Cardiac muscle cell (in vitro differentiated cells and primary cell): ENCODE measurements around the gene SLC13A5. TPM values are rescaled to one million over a fixed set of nuclear protein-coding genes. Genes with fewer than 3 reads are reported as not detected.
"Not testable (repeated sequence)": the region's sequence is repeated elsewhere in the genome, so short reads cannot be mapped to it uniquely, and the experiment has no call there.

Source experiments
- DNase-seq, 2 donors: peaks; one replicate each; pipeline versions ENCODE4 v3.0.0 to v3.0.0-alpha.2; 2010 to 2017; ENCODE audit warnings: low read depth in 1 of 2, low spot score in 1 of 2
- H3K27ac ChIP-seq: fragments of 200-600 bp; sonication (generic); 2 replicates; pipeline ENCODE4 v1.5.1; 2016
- H3K27me3 ChIP-seq: fragments of 200-600 bp; sonication (generic); 2 replicates; pipeline ENCODE4 v1.6.0; 2016; ENCODE audit warnings: control low read depth
- H3K36me3 ChIP-seq: fragments of 200-600 bp; sonication (generic); 2 replicates; pipeline ENCODE4 v1.5.1; 2016; ENCODE audit warnings: control low read depth
- H3K4me1 ChIP-seq: fragments of 200-600 bp; sonication (generic); 2 replicates; pipeline ENCODE4 v1.8.1; 2017; ENCODE audit warnings: low read depth, mild to moderate bottlenecking, mixed run types
- H3K4me3 ChIP-seq: fragments of 200-600 bp; sonication (generic); 2 replicates; pipeline ENCODE4 v1.5.1; 2016; ENCODE audit warnings: mild to moderate bottlenecking
- H3K9me3 ChIP-seq: fragments of 200-600 bp; sonication (generic); 2 replicates; pipeline ENCODE4 v1.5.1; 2017; ENCODE audit warnings: low read depth, mild to moderate bottlenecking, control low read depth
- polyA plus RNA-seq: library from polyadenylated mRNA; unstranded; fragments of >200 nt; fragmentation: Nextera tagmentation; extraction: Ambion mirVana; gene quantifications from 2 replicates; pipeline ENCODE4 v1.2.1, GENCODE V29; 2016
- total RNA-seq: library from RNA; depleted of rRNA; stranded (reverse); fragments of >200 nt; gene quantifications from 2 replicates; pipeline ENCODE4 v1.2.3, GENCODE V29; 2016
- TF ChIP-seq, protein P1 (sequence below): IDR thresholded peaks from 2 replicates; pipeline ENCODE4 v1.5.1; 2012; ENCODE audit warnings: low read depth, mild to moderate bottlenecking, low read length

Gene SLC13A5
- total and polyA plus RNA-seq, 2 experiments from 2014 or later, result 0.15 to 0.18 TPM

DNA sequence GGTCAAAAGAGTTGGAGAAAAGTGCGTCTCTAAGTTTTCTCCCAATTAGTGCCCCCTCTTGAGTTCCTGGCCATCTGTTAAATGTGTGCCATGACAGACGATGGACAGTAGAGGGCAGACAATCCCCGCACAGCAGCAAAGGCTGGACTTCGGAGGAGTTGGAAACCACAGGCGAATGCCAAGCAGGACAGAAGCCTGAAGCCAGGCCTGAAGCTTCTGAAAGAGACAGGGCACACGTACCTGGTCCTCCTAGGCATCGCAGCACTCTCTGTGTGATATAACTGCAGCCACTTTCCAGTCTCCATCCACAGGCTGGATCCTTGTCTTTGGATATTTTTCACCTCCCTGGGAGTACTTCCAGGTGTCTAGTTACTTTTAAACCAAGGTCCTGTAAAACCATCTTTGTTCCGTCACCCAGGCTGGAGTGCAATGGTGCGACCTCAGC lies 47.1 kb downstream of the SLC13A5 start:
- DNase-seq, result peak; percentile 85 to 89
- H3K27ac ChIP-seq, result no peak overlapping the region
- H3K4me1 ChIP-seq, result no peaks in the 10 kb centered on the region
- H3K36me3 ChIP-seq, result no peaks in the 10 kb centered on the region
- H3K9me3 ChIP-seq, result no peaks in the 10 kb centered on the region
- H3K4me3 ChIP-seq, result no peak overlapping the region
- H3K27me3 ChIP-seq, result peaks cover 21% of the 10 kb centered on the region
- TF ChIP-seq, protein P1, sequence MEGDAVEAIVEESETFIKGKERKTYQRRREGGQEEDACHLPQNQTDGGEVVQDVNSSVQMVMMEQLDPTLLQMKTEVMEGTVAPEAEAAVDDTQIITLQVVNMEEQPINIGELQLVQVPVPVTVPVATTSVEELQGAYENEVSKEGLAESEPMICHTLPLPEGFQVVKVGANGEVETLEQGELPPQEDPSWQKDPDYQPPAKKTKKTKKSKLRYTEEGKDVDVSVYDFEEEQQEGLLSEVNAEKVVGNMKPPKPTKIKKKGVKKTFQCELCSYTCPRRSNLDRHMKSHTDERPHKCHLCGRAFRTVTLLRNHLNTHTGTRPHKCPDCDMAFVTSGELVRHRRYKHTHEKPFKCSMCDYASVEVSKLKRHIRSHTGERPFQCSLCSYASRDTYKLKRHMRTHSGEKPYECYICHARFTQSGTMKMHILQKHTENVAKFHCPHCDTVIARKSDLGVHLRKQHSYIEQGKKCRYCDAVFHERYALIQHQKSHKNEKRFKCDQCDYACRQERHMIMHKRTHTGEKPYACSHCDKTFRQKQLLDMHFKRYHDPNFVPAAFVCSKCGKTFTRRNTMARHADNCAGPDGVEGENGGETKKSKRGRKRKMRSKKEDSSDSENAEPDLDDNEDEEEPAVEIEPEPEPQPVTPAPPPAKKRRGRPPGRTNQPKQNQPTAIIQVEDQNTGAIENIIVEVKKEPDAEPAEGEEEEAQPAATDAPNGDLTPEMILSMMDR, result peak; percentile 96

DNA sequence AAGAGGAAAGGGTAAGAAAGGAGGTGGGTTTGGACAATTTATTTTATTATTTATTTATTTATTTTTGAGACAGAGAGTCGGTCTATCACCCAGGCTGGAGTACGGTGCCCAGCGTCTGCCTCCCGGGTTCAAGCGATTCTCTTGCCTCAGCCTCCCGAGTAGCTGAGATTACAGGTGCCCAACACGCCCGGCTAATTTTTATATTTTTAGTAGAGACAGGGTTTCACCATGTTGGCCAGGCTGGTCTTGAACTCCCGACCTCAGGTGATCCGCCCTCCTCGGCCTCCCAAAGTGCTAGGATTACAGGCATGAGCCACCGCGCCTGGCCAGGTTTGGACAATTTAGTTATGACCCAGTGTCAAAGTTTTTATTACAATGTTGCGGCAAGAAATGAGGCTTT lies 50.0 kb downstream of the SLC13A5 start:
- not testable (repeated sequence) for H3K36me3 ChIP-seq, H3K4me1 ChIP-seq, H3K9me3 ChIP-seq, DNase-seq, H3K27ac ChIP-seq, H3K4me3 ChIP-seq
- H3K27me3 ChIP-seq, result peaks cover 45% of the 10 kb centered on the region

DNA sequence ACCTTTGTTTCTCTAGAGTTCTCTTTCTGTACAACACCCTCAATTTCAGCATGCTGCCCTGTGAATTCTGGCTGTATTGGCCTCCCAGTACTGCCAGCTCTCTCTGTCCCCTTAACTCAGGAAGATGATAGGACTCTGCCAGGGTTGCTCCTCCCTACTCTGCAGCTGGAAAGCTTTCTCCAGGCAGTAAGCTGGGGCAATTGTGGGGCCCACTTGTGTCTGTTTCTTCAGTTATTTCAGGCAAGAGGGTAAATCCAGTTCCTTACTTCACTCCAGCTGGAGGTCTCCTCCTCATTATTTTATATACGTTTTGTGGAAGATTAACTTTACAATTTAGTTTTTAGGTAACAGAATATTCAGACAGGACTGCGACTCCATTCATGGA lies 51.7 kb downstream of the SLC13A5 start:
- Histone ChIP-seq H3K27ac (no peak overlapping the region), H3K4me1 (no peaks in the 10 kb centered on the region), H3K9me3 (no peaks in the 10 kb centered on the region), H3K4me3 (no peak overlapping the region), H3K36me3 (no peaks in the 10 kb centered on the region), H3K27me3 (peaks cover 56% of the 10 kb centered on the region)
- no peak for DNase-seq
- TF ChIP-seq, protein P1, result no peak

DNA sequence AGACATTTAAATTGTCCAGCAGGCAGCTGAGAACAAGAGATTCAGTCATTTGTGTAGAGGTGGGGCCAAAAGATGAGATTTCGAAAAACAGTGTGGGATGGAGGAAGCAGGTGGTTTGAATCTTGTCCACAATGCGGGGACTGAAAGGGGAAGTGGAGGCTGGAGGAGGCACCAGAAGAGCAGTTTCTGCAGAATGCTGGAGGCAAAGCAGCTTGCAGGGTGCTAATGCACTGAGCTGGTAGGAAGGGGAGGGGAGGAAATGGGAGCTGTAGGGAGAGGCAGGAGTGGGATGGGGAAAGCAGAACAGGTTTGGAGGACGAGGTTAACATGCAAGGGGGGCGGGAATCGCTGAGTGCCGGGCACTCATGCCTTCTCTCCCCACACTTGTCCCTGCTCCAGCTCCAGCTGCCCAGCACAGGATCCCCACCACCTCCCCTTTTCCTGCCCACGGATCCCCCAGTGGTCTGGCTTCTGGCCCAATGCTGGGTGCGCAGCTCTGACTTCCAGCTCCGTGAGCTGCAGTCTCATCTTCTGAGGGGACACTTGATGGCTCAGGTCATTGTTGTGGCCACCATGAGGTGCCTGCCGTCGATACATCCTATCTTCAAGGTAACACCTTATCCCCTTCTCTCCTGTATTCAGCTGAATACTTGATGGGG lies 52.2 kb downstream of the SLC13A5 start:
- Histone ChIP-seq H3K4me3 (no peak overlapping the region), H3K4me1 (no peaks in the 10 kb centered on the region), H3K9me3 (no peaks in the 10 kb centered on the region), H3K27ac (no peak overlapping the region), H3K27me3 (peaks cover 58% of the 10 kb centered on the region), H3K36me3 (no peaks in the 10 kb centered on the region)
- TF ChIP-seq, protein P1, result no peak
- DNase-seq, result no peak

DNA sequence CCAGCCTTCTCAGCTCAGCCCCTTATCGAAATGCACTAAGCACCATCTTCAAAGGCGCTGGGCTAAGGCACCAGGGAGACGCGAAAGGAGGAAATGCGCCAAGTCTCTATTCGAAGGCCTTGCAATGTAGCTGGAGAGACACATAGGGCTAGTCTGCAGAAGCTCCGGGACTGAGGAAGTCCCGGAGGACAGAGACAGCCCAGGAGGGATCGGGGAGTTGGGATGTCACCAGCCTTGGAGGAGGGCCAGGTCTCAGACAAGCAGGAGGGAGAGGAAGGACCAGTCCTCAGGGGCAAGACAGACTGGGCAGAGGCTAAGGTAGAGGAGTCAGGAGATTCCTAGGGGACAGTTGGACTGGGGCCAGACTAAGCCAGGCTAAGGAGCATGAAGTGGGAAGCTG lies 53.1 kb downstream of the SLC13A5 start:
- no peaks in the 10 kb centered on the region for H3K36me3 ChIP-seq
- H3K4me3 ChIP-seq, result no peak overlapping the region
- DNase-seq, result no peak
- peaks cover 64% of the 10 kb centered on the region for H3K27me3 ChIP-seq
- H3K27ac ChIP-seq, result no peak overlapping the region
- H3K4me1 ChIP-seq, result peaks cover 4% of the 10 kb centered on the region
- TF ChIP-seq, protein P1, result no peak
- H3K9me3 ChIP-seq, result no peaks in the 10 kb centered on the region

DNA sequence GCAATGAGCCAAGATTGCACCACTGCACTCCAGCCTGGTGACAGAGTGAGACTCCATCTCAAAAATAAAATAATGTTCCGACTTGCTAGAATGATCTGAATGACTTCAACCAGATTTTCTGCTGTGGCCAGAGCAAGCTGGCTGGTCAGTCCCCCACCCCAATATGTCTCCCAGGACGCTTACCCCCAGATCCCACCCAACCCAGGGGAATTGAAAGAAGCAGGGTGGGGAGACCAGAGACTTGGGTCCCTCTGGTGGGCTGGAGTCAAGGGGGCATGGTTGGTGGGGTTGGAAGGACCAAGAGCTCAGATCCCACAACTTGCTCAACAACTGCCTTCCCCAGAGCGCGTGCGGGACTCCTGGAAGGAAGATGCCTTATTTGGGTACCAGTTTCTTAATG lies 54.8 kb downstream of the SLC13A5 start:
- not testable (repeated sequence) for H3K4me1 ChIP-seq, H3K27ac ChIP-seq, DNase-seq, H3K4me3 ChIP-seq, H3K9me3 ChIP-seq, H3K36me3 ChIP-seq
- peaks cover 79% of the 10 kb centered on the region for H3K27me3 ChIP-seq
